GM19467 (cell line): ENCODE data around the gene DIPK1B.
"Not testable (repeated sequence)": the region's sequence is repeated elsewhere in the genome, so short reads cannot be mapped to it uniquely, and the experiment has no call there.

Source experiments
- ATAC-seq: cut with Tn5 transposase; IDR thresholded peaks from one replicate; pipeline ENCODE4 v1.9.1; 2021; ENCODE audit warnings: mild to moderate bottlenecking, moderate library complexity; ENCODE audit not compliant: unreplicated experiment

Gene DIPK1B

GRCh38 chr9:136762915-136763648, 50.7 kb downstream of the DIPK1B start:
- ATAC-seq, result no peak

GRCh38 chr9:136763649-136764035, 51.3 kb downstream of the DIPK1B start:
- no peak for ATAC-seq

GRCh38 chr9:136764301-136764891, 52.0 kb downstream of the DIPK1B start, which contains the start of gene LCN15:
Gene LCN15, minus strand, starts transcription at chr9:136764518. Its CDS starts 30 bp downstream, at chr9:136764488.
- ATAC-seq, result no peak

GRCh38 chr9:136765041-136765440, 52.7 kb downstream of the DIPK1B start:
- ATAC-seq, result no peak

DNA sequence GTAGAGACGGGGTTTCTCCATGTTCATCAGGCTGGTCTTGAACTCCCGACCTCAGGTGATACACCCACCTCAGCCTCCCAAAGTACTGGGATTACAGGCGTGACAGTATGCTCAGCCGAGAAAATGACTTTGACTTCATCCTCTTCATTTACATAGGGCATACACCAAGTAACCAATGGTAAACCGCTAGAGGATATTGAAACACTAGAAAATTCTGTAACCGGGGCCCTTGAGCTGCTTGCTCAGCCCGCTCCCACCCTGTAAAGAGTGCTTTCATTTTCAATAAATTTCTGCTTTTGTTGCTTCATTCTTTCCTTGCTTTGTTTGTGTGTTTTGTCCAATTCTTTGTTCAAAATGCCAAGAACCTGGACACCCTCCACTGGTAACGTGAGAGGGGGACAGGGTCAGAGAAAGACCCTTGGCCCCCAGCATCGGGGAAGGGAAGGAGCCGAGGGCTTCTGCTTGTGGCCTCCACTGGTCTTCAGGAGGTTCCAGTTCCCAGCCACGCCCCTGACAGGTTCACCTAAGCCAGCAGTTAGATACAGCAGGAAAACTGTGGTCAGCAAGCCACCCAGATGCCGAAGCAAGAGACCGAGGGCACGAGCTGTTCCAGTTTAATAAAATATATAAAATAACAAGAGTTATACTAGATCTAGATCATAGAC, 53.5 kb downstream of the DIPK1B start:
- not testable (repeated sequence) for ATAC-seq

- not testable (repeated sequence) for ATAC-seq
These were observed 54.2 kb downstream of the DIPK1B start for GRCh38 chr9:136766410-136767120.

DNA sequence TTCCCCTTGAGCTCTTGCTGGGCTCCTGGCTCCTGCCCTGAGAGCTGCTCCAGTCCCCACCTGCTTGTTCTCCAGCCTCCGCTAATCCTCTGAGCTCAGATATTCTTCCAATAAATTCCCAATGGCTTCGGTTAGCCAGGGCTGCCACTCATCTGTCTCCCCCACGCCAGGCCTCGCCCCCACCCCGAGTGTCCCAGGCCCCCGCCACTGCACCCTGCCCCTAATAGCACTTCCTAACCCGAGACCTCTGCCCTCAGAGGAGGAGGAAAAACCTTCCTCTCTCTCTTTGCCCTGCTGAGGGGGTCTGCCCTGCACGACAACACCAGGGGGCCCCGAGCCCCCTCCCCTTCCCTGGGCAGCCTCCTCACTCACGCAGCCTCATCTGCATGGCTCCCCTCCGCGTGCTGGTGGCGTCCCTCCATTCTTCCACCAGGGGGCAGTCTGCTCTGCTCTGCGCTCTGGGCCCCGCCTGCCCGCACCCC, 57.4 kb downstream of the DIPK1B start:
- ATAC-seq, result no peak

GRCh38 chr9:136771907-136772415, 59.6 kb downstream of the DIPK1B start:
- ATAC-seq, result no peak

DNA sequence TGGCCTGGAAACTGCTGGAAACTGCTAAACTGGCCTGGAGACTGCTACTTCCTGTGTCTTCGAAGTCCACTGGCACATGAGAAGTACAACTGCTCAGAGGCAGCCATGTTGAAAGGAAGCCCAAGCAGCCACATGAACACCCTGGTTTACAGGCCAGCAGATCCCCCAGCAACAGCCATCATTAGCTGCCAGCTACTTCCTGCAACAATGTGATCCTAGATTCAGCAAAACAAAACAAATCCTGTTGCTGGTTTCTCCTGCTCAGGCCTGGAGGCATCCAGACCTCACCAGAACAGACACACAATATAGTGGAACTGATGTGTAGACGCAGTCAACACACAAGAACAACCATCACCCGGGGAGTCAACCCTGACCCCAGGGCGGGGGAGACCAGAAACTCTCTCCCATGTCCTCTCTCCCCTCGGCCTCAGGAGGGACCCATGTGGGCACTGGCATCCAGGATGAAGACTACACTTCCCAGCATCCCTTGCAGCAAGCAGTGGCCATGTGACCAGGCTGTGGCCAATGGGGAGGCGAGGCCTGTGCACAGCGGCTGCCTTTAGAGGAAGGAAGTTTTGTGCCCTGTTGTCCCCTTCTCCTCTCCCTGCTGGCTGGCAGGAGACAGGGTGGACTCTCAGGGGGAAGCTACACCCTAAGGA, 61.1 kb downstream of the DIPK1B start:
- ATAC-seq, result no peak
